ENCODE measurements around the gene CTNND2.

DNA sequence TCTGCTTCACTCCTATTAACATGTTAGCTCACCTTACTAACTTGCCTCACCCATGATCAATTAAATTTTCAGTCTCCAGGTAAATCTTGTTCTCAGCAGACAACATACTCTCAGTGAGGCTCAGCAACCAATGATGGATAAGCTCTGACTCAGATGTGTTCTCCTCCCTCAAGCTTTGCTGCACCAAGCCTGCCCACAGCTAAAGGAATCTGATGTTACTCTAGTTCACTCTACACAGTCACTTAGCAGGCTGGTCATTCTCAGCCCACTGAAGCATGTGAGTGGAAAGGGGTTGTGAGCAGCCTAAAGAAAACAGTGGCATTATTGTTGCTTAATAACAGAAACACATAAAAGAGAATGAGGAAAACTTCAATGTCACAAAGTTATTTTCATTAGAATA, 37.3 kb upstream of the CTNND2 start:
- TF ChIP-seq, protein P1, sequence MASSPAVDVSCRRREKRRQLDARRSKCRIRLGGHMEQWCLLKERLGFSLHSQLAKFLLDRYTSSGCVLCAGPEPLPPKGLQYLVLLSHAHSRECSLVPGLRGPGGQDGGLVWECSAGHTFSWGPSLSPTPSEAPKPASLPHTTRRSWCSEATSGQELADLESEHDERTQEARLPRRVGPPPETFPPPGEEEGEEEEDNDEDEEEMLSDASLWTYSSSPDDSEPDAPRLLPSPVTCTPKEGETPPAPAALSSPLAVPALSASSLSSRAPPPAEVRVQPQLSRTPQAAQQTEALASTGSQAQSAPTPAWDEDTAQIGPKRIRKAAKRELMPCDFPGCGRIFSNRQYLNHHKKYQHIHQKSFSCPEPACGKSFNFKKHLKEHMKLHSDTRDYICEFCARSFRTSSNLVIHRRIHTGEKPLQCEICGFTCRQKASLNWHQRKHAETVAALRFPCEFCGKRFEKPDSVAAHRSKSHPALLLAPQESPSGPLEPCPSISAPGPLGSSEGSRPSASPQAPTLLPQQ (tag by site-specific recombination; IDR thresholded peaks at IDR 0.05): no peak
- TF ChIP-seq KLF16 (tag by site-specific recombination; IDR thresholded peaks at IDR 0.05) (no peak), ZBTB1 (tag by site-specific recombination; IDR thresholded peaks at IDR 0.05) (no peak), ZNF423 (tag by site-specific recombination; IDR thresholded peaks at IDR 0.05) (no peak), ZNF311 (tag by site-specific recombination; IDR thresholded peaks at IDR 0.05; ENCODE audit: borderline replicate concordance) (no peak), ZBTB8A (tag by site-specific recombination; IDR thresholded peaks at IDR 0.05) (no peak), ZNF175 (tag by site-specific recombination; IDR thresholded peaks at IDR 0.05) (no peak), ZFP37 (tag by site-specific recombination; IDR thresholded peaks at IDR 0.05) (no peak), SP2 (tag by site-specific recombination; IDR thresholded peaks at IDR 0.05) (no peak), ZXDB (tag by site-specific recombination; IDR thresholded peaks at IDR 0.05) (no peak), ZNF544 (tag by site-specific recombination; IDR thresholded peaks at IDR 0.05) (no peak), ZBTB21 (tag by site-specific recombination; IDR thresholded peaks at IDR 0.05) (no peak)
- TF ChIP-seq, protein P2, sequence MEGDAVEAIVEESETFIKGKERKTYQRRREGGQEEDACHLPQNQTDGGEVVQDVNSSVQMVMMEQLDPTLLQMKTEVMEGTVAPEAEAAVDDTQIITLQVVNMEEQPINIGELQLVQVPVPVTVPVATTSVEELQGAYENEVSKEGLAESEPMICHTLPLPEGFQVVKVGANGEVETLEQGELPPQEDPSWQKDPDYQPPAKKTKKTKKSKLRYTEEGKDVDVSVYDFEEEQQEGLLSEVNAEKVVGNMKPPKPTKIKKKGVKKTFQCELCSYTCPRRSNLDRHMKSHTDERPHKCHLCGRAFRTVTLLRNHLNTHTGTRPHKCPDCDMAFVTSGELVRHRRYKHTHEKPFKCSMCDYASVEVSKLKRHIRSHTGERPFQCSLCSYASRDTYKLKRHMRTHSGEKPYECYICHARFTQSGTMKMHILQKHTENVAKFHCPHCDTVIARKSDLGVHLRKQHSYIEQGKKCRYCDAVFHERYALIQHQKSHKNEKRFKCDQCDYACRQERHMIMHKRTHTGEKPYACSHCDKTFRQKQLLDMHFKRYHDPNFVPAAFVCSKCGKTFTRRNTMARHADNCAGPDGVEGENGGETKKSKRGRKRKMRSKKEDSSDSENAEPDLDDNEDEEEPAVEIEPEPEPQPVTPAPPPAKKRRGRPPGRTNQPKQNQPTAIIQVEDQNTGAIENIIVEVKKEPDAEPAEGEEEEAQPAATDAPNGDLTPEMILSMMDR (tag by site-specific recombination; IDR thresholded peaks at IDR 0.05): no peak
- TF ChIP-seq, protein P3, sequence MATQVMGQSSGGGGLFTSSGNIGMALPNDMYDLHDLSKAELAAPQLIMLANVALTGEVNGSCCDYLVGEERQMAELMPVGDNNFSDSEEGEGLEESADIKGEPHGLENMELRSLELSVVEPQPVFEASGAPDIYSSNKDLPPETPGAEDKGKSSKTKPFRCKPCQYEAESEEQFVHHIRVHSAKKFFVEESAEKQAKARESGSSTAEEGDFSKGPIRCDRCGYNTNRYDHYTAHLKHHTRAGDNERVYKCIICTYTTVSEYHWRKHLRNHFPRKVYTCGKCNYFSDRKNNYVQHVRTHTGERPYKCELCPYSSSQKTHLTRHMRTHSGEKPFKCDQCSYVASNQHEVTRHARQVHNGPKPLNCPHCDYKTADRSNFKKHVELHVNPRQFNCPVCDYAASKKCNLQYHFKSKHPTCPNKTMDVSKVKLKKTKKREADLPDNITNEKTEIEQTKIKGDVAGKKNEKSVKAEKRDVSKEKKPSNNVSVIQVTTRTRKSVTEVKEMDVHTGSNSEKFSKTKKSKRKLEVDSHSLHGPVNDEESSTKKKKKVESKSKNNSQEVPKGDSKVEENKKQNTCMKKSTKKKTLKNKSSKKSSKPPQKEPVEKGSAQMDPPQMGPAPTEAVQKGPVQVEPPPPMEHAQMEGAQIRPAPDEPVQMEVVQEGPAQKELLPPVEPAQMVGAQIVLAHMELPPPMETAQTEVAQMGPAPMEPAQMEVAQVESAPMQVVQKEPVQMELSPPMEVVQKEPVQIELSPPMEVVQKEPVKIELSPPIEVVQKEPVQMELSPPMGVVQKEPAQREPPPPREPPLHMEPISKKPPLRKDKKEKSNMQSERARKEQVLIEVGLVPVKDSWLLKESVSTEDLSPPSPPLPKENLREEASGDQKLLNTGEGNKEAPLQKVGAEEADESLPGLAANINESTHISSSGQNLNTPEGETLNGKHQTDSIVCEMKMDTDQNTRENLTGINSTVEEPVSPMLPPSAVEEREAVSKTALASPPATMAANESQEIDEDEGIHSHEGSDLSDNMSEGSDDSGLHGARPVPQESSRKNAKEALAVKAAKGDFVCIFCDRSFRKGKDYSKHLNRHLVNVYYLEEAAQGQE (tag by site-specific recombination; IDR thresholded peaks at IDR 0.05): no peak
